ENCODE results near the gene BSN. TPM values are rescaled to one million over a fixed set of nuclear protein-coding genes. Genes with fewer than 3 reads are reported as not detected.
A peak's percentile ranks its signal among the peaks of the same experiment; 100 is the strongest.
"Not testable (repeated sequence)": the region's sequence is repeated elsewhere in the genome, so short reads cannot be mapped to it uniquely, and the experiment has no call there.

The BSN gene
- polyA plus RNA-seq, 2 of the 4 experiments (the other 2 are of a cell fraction): 0.04 to 0.08 TPM

DNA sequence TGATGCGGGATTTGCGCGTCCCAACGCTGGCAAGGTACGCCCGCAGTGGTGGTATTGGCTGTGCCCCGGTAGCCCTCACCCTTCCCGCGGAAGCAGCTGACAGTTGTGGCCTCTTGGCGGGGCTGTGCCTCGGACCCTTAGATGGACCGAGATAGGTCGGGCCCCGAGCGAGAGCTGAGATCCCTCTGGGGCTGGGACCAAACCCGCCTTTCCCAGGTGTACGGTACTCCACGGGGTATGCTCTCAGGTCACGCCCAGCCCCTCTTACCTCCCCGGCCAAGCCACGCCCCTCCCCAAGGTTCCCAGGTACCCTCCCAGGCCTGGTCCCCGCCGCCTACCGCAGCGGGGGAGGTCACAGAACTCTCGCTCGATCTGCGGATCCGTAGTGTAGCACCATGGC is 132.1 kb downstream of the BSN start:
- H3K4me1 ChIP-seq: not testable (repeated sequence)

GRCh38 chr3:49686769-49687423 is 132.6 kb downstream of the BSN start:
- DNase-seq (ENCODE audit: low read depth in 1 of 2, low spot score in 1 of 2); CTCF ChIA-PET; POLR2A ChIA-PET; H3K4me3 ChIP-seq; H3K27ac ChIP-seq; H3K9me3 ChIP-seq; H3K4me1 ChIP-seq; FAIRE-seq: not testable (repeated sequence)
- 71% methylated on average over 27 of the region's 44 CpGs for WGBS (ENCODE audit: missing lambda C conversion rate)
- 0 out of 3 replicates have a peak overlapping the region, but pooled peaks have one; percentile 6 for H3K4me2 ChIP-seq
- peak in 1 of 2 experiments; percentile 5; a peak in 2 of 6 replicates for ATAC-seq

More for the DNA sequence above, 132.1 kb downstream of the BSN start:
- H3K4me2 ChIP-seq; CTCF ChIA-PET; POLR2A ChIA-PET; ATAC-seq; H3K4me3 ChIP-seq; FAIRE-seq; H3K27ac ChIP-seq; H3K9me3 ChIP-seq; DNase-seq (ENCODE audit: low read depth in 1 of 2, low spot score in 1 of 2): not testable (repeated sequence)
- WGBS (ENCODE audit: missing lambda C conversion rate): 87% methylated on average over 17 of the region's 29 CpGs

GRCh38 chr3:49687424-49687795 is 133.1 kb downstream of the BSN start:
- H3K4me2 ChIP-seq; H3K27ac ChIP-seq; POLR2A ChIA-PET; DNase-seq (ENCODE audit: low read depth in 1 of 2, low spot score in 1 of 2); H3K4me1 ChIP-seq; CTCF ChIA-PET; FAIRE-seq; ATAC-seq; H3K9me3 ChIP-seq; H3K4me3 ChIP-seq: not testable (repeated sequence)
- WGBS (ENCODE audit: missing lambda C conversion rate): 98% methylated on average over 6 of the region's 12 CpGs

DNA sequence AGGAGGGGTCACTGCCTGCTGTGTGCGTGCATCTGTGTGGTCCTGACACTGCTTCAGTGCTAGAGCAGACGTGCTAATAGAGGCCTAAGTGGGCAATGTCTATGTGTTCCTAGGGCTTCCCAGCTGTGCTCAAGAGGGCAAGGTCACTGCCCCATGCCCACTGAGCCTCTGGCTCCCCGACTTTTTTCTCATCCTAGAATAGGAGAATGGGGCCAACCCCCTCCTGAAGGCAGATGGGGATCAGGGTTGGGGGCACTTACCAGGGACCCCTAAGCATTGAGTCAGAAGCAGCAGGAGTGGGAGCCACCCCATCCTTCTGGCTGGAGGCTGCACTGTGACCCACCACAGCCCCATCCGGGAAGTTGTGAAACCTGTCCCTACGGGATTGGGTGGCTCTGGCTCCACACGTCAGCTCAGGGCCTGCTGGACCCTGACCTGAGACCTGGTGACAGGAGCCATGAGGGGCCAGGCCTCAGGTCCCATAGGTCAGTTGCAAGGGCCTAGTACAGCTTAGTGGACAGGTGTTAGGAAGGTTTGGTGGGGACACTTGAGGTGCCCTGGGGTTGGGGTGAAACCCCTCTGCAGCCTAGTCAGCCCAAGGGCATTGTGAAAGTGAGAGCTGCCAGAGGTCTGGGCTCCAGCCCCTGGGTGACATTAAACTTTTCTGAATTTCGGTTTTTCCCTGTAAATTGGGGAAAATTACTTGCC is 134.2 kb downstream of the BSN start:
- peak; percentile 1 to 3; a peak in 4 of 6 replicates for ATAC-seq
- H3K4me1 ChIP-seq; H3K9me3 ChIP-seq; POLR2A ChIA-PET; FAIRE-seq; DNase-seq (ENCODE audit: low read depth in 1 of 2, low spot score in 1 of 2): not testable (repeated sequence)
- 70% methylated on average over 4 of the region's 7 CpGs for WGBS (ENCODE audit: missing lambda C conversion rate)
- CTCF ChIA-PET: interaction anchor here (0.6 to 2.9 kb wide), 3 partner anchors 10 to 151 kb away, joined by 3 to 13 read pairs (median 3); no protein-coding TSS in a partner anchor
- peak overlapping the region; percentile 92 for H3K4me3 ChIP-seq
- peak overlapping the region; percentile 86 to 95 for H3K27ac ChIP-seq
- peak overlapping the region; percentile 81 for H3K4me2 ChIP-seq

- Histone ChIP-seq H3K4me1 (peaks cover 5% of the 10 kb centered on the region; the same call in 1 of the 3 replicates), H3K4me3 (peak within 1 kb of the TSS; percentile 92), H3K27ac (peak within 1 kb of the TSS; percentile 86 to 95), H3K4me2 (peak within 1 kb of the TSS; percentile 81), H3K9me3 (no peaks in the 10 kb centered on the region)
- POLR2A ChIA-PET: interaction anchor here (0.6 kb wide), 1 partner anchor 79 kb away, joined by 4 read pairs; no protein-coding TSS in a partner anchor
- ATAC-seq: peak; percentile 54 to 78
- DNase-seq (ENCODE audit: low read depth in 1 of 2, low spot score in 1 of 2): peak; percentile 70 to 89
- CTCF ChIA-PET: interaction anchor here (0.6 to 2.9 kb wide), 4 partner anchors 10 to 150 kb away, joined by 3 to 13 read pairs (median 4); no protein-coding TSS in a partner anchor
- WGBS (ENCODE audit: missing lambda C conversion rate): 9% methylated on average over 9 of the region's 66 CpGs
- no peak for FAIRE-seq
- TF ChIP-seq HOXB13 (CRISPR knock-in tag; IDR thresholded peaks at IDR 0.05; ENCODE audit: low read depth) (no peak), POLR2AphosphoS2 (conservative IDR thresholded peaks at IDR 0.05; ENCODE audit: low read length) (no peak), RCOR1 (IDR thresholded peaks at IDR 0.05; ENCODE audit: low read depth, low read length) (no peak), BCL3 (IDR thresholded peaks at IDR 0.05) (0 out of 3 replicates have a peak, but pooled peaks have one; percentile 22), PBX3 (IDR thresholded peaks at IDR 0.05) (peak; percentile 33; the same call in 1 of the 2 replicates), PHF8 (IDR thresholded peaks at IDR 0.05; ENCODE audit: borderline replicate concordance, low read depth) (peak; percentile 39; the same call in 1 of the 2 replicates), POLR2A (IDR thresholded peaks at IDR 0.05; ENCODE audit: low read length) (peak; percentile 73), KDM5A (IDR thresholded peaks at IDR 0.05) (peak; percentile 69), JUN (IDR thresholded peaks at IDR 0.05) (peak; percentile 36 to 67; a peak in 2 of 5 replicates), RNF2 (IDR thresholded peaks at IDR 0.05; ENCODE audit: borderline replicate concordance, low read depth) (no peak)
- TF ChIP-seq, protein P1, sequence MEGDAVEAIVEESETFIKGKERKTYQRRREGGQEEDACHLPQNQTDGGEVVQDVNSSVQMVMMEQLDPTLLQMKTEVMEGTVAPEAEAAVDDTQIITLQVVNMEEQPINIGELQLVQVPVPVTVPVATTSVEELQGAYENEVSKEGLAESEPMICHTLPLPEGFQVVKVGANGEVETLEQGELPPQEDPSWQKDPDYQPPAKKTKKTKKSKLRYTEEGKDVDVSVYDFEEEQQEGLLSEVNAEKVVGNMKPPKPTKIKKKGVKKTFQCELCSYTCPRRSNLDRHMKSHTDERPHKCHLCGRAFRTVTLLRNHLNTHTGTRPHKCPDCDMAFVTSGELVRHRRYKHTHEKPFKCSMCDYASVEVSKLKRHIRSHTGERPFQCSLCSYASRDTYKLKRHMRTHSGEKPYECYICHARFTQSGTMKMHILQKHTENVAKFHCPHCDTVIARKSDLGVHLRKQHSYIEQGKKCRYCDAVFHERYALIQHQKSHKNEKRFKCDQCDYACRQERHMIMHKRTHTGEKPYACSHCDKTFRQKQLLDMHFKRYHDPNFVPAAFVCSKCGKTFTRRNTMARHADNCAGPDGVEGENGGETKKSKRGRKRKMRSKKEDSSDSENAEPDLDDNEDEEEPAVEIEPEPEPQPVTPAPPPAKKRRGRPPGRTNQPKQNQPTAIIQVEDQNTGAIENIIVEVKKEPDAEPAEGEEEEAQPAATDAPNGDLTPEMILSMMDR (IDR thresholded peaks at IDR 0.05): peak; percentile 17; the same call in 2 of the 3 replicates
- TF ChIP-seq, protein P2, sequence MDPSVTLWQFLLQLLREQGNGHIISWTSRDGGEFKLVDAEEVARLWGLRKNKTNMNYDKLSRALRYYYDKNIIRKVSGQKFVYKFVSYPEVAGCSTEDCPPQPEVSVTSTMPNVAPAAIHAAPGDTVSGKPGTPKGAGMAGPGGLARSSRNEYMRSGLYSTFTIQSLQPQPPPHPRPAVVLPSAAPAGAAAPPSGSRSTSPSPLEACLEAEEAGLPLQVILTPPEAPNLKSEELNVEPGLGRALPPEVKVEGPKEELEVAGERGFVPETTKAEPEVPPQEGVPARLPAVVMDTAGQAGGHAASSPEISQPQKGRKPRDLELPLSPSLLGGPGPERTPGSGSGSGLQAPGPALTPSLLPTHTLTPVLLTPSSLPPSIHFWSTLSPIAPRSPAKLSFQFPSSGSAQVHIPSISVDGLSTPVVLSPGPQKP (IDR thresholded peaks at IDR 0.05; ENCODE audit: low read depth, low read length): no peak
- TF ChIP-seq, protein P3, sequence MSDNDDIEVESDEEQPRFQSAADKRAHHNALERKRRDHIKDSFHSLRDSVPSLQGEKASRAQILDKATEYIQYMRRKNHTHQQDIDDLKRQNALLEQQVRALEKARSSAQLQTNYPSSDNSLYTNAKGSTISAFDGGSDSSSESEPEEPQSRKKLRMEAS (IDR thresholded peaks at IDR 0.05): peak; percentile 70; the same call in 1 of the 2 replicates
Observed at GRCh38 chr3:49689046-49689907, 135.0 kb downstream of the BSN start, which contains the start of the genes MST1 and RNF123. MST1 (minus strand) TSS chr3:49689474; CDS start chr3:49688691, 783 bp downstream. RNF123 (plus strand) TSS chr3:49689557; CDS start chr3:49691166, 1,609 bp downstream.
